Testis (tissue), 3 donors: ENCODE data around the gene ZBTB7C. TPM values are rescaled to one million over a fixed set of nuclear protein-coding genes. Genes with fewer than 3 reads are reported as not detected.

Source experiments
- DNase-seq: peaks from one replicate; pipeline ENCODE4 v3.0.0-alpha.2; 2019
- H3K27ac ChIP-seq, 2 donors: fragments of 200-600 bp; sonication (generic); one replicate each; pipeline ENCODE4 v1.5.1; 2019
- H3K27me3 ChIP-seq: fragments of 200-600 bp; sonication (generic); one replicate; pipeline ENCODE4 v1.5.1; 2019
- H3K36me3 ChIP-seq: fragments of 200-600 bp; sonication (generic); one replicate; pipeline ENCODE4 v1.5.1; 2017; ENCODE audit warnings: low read depth; ENCODE audit errors: missing control alignments
- H3K4me1 ChIP-seq: fragments of 200-600 bp; sonication (generic); one replicate; pipeline ENCODE4 v1.5.1; 2019
- H3K4me3 ChIP-seq, 2 donors: fragments of 200-600 bp; sonication (generic); one replicate each; pipeline ENCODE4 v1.5.1; 2017 to 2019
- H3K9me3 ChIP-seq: fragments of 200-600 bp; sonication (generic); one replicate; pipeline ENCODE4 v1.5.1; 2017
- POLR2A ChIP-seq: fragments of 450-650 bp; IDR thresholded peaks from one replicate; pipeline ENCODE4 v1.6.1; 2017; ENCODE audit warnings: antibody characterized with exemption, mild to moderate bottlenecking, moderate library complexity
- WGBS, 2 donors: methylation state at CpG; one replicate each; pipeline ENCODE4 v1.1.5; 2018; 5-methylcytosine and 5-hydroxymethylcytosine counted together
- intact Hi-C: fragments of 100-400 bp; cut with DNase I; formaldehyde crosslinking; loops from one replicate; pipeline ENCODE4 v1.15.1; 2023; ENCODE audit warnings: low total_unique reads
- polyA plus RNA-seq: library from polyadenylated mRNA; stranded (reverse); fragments of 350-450 nt; fragmentation: Illumina TruSeq; extraction: RNeasy Lipid Tissue Mini Kit (QIAGEN cat#74804); gene quantifications from one replicate; pipeline ENCODE4 v1.2.3, GENCODE V29; 2014; ENCODE audit warnings: low read depth, low replicate concordance; ENCODE audit not compliant: insufficient read depth
- total RNA-seq, 2 donors: library from RNA; depleted of rRNA; stranded (reverse); fragments of >200 nt; gene quantifications; one replicate each; pipeline ENCODE4 v1.2.3, GENCODE V29; 2016
- TF ChIP-seq, protein P1 (sequence below), 3 experiments: fragments of 450-650 bp in 2 of 3; fragments of 200-600 bp in 1 of 3; sonication (generic) in 1 of 3; IDR thresholded peaks; one replicate each; pipeline ENCODE4 v1.5.1; 2016 to 2019; ENCODE audit warnings: antibody characterized with exemption in 3 of 3, mild to moderate bottlenecking in 2 of 3, moderate library complexity in 1 of 3

ZBTB7C gene
- total and polyA plus RNA-seq, 3 donors from 2014 or later, result 14.1 to 65.4 (median 42.4) TPM

GRCh38 chr18:48340560-48340959 lies 68.6 kb downstream of the ZBTB7C start:
- DNase-seq, result peak; percentile 56
- peaks cover 75% of the 10 kb centered on the region for H3K4me1 ChIP-seq
- H3K9me3 ChIP-seq, result no peaks in the 10 kb centered on the region
- TF ChIP-seq, protein P1, sequence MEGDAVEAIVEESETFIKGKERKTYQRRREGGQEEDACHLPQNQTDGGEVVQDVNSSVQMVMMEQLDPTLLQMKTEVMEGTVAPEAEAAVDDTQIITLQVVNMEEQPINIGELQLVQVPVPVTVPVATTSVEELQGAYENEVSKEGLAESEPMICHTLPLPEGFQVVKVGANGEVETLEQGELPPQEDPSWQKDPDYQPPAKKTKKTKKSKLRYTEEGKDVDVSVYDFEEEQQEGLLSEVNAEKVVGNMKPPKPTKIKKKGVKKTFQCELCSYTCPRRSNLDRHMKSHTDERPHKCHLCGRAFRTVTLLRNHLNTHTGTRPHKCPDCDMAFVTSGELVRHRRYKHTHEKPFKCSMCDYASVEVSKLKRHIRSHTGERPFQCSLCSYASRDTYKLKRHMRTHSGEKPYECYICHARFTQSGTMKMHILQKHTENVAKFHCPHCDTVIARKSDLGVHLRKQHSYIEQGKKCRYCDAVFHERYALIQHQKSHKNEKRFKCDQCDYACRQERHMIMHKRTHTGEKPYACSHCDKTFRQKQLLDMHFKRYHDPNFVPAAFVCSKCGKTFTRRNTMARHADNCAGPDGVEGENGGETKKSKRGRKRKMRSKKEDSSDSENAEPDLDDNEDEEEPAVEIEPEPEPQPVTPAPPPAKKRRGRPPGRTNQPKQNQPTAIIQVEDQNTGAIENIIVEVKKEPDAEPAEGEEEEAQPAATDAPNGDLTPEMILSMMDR (IDR thresholded peaks at IDR 0.05), result peak; percentile 5 to 16 (median 9)
- TF ChIP-seq POLR2A, result no peak
- no peaks in the 10 kb centered on the region for H3K36me3 ChIP-seq
- 39 to 55% methylated on average over 7 to 8 of the region's 8 CpGs for WGBS, 2 donors
- no peak overlapping the region for H3K4me3 ChIP-seq
- no peaks in the 10 kb centered on the region for H3K27me3 ChIP-seq
- H3K27ac ChIP-seq, result peak overlapping the region; percentile 49 to 82
- intact Hi-C loops, result no loop called here

GRCh38 chr18:48339692-48340091 lies 69.5 kb downstream of the ZBTB7C start:
- Histone ChIP-seq H3K4me3 (no peak overlapping the region), H3K27ac (peak overlapping the region; percentile 57 to 82), H3K9me3 (no peaks in the 10 kb centered on the region), H3K4me1 (peaks cover 75% of the 10 kb centered on the region), H3K36me3 (no peaks in the 10 kb centered on the region), H3K27me3 (no peaks in the 10 kb centered on the region)
- 34 to 46% methylated on average over 4 of the region's 4 CpGs for WGBS, 2 donors
- TF ChIP-seq, protein P1 (IDR thresholded peaks at IDR 0.05), result no peak
- intact Hi-C loops, result loop anchor here (10.0 kb wide), 1 partner anchor 305 kb away; no protein-coding TSS in a partner anchor
- DNase-seq, result peak; percentile 69

GRCh38 chr18:48338915-48339314 lies 70.3 kb downstream of the ZBTB7C start:
- intact Hi-C loops, result loop anchor here (10.0 kb wide), 1 partner anchor 304 kb away; no protein-coding TSS in a partner anchor
- no peak overlapping the region for H3K4me3 ChIP-seq
- peak overlapping the region; percentile 76 to 82 for H3K27ac ChIP-seq
- DNase-seq, result no peak
- no peaks in the 10 kb centered on the region for H3K36me3 ChIP-seq
- H3K27me3 ChIP-seq, result no peaks in the 10 kb centered on the region
- no peak for TF ChIP-seq POLR2A
- TF ChIP-seq, protein P1 (IDR thresholded peaks at IDR 0.05), result no peak
- 72 to 75% methylated on average over 2 to 3 of the region's 3 CpGs for WGBS, 2 donors
- H3K4me1 ChIP-seq, result peaks cover 79% of the 10 kb centered on the region
- no peaks in the 10 kb centered on the region for H3K9me3 ChIP-seq

DNA sequence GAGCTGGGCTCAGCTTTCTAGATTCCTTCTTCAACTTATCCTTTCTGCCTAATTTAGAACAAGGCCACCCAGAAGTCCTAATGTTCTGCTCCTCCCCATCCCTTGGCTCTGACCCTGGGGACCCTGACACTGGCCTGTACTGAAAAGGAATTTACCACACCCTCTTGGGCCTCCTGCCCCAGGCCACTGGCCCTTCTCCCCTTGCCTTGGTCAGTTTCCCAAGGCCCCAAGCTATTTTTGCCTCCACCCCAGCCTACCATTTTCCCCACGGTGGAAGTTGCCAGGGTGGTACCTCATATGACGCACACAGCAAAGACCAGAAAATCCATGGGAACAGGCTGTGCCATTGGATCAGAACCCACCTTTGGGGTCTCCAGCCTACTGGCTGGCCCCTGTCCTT lies 72.1 kb downstream of the ZBTB7C start:
- H3K36me3 ChIP-seq, result no peaks in the 10 kb centered on the region
- WGBS, 2 donors, result 59 to 68% methylated on average over 2 of the region's 2 CpGs
- TF ChIP-seq, protein P1 (IDR thresholded peaks at IDR 0.05), result no peak
- TF ChIP-seq POLR2A, result no peak
- intact Hi-C loops, result loop anchor here (10.0 kb wide), 1 partner anchor 302 kb away; no protein-coding TSS in a partner anchor
- H3K9me3 ChIP-seq, result no peaks in the 10 kb centered on the region
- H3K4me1 ChIP-seq, result peaks cover 76% of the 10 kb centered on the region
- H3K27me3 ChIP-seq, result no peaks in the 10 kb centered on the region
- no peak overlapping the region for H3K4me3 ChIP-seq
- peak overlapping the region; percentile 76 to 82 for H3K27ac ChIP-seq
- DNase-seq, result peak; percentile 68

- TF ChIP-seq, protein P1 (IDR thresholded peaks at IDR 0.05), result peak; percentile 26 to 45 (median 31)
- TF ChIP-seq POLR2A, result no peak
- Histone ChIP-seq H3K4me1 (peaks cover 70% of the 10 kb centered on the region), H3K4me3 (no peak overlapping the region), H3K9me3 (no peaks in the 10 kb centered on the region), H3K36me3 (no peaks in the 10 kb centered on the region), H3K27me3 (no peaks in the 10 kb centered on the region), H3K27ac (peak overlapping the region; percentile 76 to 82)
- intact Hi-C loops, result loop anchor here (10.0 kb wide), 1 partner anchor 302 kb away; no protein-coding TSS in a partner anchor
- WGBS, 2 donors, result 46 to 51% methylated on average over 8 of the region's 8 CpGs
- DNase-seq, result peak; percentile 50
Observed at GRCh38 chr18:48336332-48336731, 72.9 kb downstream of the ZBTB7C start.
